Fibroblast of skin of right biceps (primary cell): ENCODE measurements around the gene SPAG4.

Source experiments
- DNase-seq: peaks from one replicate; pipeline ENCODE4 v3.0.0-alpha.2; 2013

The SPAG4 gene

GRCh38 chr20:35599776-35600120 is 15.9 kb upstream of the SPAG4 start:
- DNase-seq, result no peak

GRCh38 chr20:35600176-35600992 is 15.2 kb upstream of the SPAG4 start:
- DNase-seq, result no peak

GRCh38 chr20:35600993-35601973 is 14.3 kb upstream of the SPAG4 start:
- DNase-seq, result peak; percentile 76

- DNase-seq, result no peak
Measured at GRCh38 chr20:35601990-35602389, 13.6 kb upstream of the SPAG4 start.

DNA sequence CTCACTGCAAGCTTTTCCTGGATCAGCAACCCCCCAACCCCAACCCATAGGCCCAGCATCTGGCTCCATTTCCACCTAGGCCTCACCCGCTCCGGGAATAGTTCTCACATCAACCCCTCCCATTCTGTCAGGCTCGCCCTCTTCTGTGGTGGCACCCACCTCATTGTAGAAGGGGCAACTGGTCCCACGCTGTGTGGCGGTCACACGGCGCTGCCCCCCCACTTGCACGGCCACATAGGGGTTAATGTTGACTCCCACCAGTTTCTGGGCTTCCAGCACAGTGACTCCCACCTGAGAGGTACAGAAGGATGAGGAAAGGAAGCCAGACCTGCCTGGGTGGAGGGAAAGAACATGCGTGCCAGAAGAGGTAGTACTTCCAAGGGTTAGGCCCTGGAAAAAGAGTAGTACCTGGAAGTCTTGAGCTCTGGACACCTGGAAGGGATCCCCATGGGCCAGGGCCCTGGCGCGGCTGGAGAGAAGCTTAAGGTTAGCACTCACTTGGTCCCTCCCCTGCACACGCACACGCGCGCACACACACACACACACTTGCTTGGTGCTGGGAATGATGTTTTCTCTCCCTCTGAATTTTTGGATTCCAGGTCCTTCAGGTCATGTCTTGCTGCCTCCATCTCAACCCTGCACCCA is 12.7 kb upstream of the SPAG4 start:
- DNase-seq, result no peak

- no peak for DNase-seq
Measured at GRCh38 chr20:35603695-35604448, 11.8 kb upstream of the SPAG4 start.

DNA sequence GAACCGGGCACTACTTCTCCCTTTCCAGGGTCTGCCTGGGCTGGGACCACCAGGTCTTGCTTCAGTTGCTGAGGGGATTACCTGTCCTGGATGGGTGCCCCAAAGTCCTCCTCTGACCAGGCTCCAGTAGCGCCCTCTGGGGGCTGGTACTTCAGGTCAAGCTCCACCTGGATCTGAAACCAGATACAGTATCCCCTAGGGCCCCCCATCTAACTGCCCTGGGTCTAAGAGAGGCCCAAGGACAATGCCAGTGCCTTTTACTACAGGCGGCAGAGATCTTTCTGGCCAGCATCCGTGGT is 11.2 kb upstream of the SPAG4 start:
- no peak for DNase-seq

DNA sequence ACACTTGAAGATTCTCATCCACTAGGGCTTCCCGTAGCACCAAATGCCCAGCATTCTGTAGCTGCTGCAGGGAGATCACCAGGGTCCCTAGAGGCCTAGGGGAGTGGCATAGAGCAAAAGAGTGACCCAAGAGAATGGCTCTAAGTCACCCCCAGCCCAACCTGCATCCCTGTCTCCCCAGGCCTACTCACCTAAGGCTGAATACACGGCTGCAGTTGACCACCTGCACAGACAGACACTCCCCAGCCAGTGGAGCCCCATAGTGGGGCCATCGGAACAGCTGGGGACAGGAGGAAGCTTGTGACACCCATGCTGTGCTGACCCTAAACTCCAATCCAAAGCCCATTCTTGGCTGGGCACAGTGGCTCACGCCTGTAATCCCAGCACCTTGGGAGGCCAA is 9.5 kb upstream of the SPAG4 start:
- no peak for DNase-seq

DNA sequence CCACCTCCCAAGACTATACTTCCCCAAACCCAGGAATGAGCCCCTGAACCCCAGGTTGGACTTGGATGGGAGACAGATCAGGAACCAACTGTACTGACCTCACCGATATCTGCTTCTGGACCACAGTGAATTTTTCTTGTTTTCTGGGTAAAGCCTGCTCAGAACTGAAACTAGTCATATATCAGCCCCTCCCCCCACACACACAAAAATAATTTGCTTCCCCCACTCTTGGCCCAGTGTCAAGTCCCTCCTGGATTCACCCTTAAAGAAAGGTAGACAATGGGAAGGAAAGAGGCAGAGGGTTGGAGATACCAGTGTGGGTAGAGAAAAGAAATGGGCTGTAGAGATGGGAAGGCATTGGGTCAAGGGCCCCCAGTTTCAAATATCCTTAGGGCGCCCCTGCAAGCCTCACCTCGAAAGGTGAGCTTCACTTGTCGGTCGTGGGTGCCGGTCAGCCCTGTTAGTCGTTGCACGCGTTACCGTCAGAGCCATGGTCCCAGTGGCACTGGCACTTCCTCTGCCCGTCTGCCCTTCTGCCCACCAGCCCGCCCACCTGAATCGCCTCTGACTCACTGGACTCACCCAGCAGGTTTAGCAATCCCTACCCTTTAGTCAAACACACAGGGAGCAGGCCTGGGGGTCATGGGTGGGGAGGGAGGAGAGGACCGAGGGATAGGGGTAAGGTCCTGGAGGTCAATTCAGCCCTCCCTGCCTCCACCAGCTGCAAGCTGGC is 8.5 kb upstream of the SPAG4 start:
- DNase-seq, result no peak

- DNase-seq, result no peak
Measured at GRCh38 chr20:35610833-35611427, 4.7 kb upstream of the SPAG4 start.

DNA sequence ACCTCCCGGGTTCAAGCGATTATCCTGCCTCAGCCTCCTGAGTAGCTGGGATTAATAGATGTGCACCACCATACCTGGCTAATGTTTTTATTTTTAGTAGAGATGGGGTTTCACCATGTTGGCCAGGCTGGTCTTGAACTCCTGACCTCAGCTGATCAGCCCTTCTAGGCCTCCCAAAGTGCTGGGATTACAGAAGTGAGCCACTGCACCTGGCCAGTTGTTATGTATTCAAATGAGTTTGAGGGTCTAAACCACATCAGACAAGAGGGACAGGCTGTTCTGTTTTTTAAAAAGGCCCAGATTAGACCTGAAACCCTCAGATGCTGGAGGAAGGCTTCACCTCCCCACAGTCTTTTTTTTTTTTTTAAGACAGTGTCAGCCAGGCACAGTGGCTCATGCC is 4.1 kb upstream of the SPAG4 start:
- DNase-seq, result no peak

DNA sequence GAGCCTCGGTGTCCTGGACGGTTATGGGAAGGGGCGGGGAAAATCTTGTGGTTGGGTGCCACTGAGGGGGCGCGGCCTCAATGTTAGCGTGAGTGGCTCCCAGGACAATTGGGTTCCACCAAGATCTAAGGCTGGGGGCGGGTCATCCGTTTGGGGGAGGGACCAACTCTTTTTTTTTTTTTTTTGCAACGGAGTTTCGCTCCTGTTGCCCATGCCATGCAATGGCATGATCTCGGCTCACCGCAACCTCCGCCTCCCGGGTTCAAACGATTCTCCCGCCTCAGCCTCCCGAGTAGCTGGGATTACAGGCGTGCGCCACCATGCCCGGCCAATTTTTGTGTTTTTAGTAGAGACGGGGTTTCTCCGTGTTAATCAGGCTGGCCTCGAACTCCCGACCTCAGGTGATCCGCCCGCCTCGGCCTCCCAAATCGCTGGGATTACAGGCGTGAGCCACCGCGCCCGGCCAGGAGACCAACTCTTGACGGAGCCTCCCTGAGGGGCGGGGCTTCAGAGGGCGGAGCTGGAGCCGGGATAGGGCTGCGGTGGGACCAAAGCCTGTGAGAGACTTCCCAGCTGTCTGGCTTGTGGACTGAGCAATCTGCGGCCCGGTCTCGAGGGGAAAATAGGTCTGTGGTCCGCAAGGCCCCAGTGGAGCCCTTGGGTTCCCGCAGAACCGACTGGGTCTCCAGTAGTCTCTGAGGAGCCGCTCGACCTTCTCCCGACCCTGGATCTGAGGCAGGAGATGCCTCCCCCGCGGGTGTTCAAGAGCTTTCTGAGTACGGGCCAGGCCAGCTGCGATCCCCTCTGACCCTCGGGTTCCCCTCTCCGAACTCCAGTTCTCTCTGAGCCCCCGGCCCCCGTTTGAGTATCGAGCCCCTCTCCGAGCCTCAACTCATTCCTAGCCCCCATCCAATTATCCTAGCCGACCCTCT is 1.1 kb downstream of the SPAG4 start:
- peak; percentile 100 for DNase-seq

DNA sequence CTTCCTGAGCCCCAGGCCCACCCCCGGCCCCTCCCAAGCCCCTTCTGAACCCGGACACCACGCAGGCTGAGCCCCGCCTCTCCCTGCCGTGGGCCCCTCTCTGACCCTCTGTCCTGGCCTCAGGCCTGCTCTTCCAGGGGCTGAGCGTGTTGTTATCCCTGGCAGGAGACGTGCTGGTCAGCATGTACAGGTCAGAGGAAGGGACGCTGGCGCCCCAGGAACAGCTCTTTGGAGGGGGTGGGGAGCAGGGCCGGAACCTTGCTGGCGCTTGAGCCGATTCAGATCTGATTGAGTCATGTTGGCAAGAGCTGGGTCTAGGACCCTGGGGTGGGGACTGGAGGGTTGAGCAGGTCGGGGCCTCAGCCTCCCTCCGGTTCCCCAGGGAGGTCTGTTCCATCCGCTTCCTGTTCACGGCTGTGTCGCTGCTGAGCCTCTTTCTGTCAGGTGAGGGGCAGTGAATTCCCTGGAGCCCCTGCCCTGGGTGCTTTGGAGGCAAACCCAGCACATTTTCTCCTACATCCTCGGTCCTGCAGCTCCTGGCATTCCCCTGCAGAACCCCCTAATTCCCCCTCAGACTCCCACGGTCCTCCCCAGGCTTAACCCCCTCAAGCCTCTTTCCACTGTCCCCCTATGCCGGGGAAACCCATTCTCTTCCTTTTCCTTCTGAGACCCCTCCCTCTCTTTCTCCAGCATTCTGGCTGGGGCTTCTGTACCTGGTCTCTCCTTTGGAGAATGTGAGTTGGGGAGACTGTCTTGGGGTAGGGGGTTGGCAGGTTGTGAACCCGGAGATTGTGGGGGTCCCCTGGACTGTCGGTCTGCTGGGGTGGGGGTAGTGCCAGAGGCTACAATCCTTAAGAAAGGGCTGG is 2.0 kb downstream of the SPAG4 start:
- DNase-seq, result peak; percentile 72

DNA sequence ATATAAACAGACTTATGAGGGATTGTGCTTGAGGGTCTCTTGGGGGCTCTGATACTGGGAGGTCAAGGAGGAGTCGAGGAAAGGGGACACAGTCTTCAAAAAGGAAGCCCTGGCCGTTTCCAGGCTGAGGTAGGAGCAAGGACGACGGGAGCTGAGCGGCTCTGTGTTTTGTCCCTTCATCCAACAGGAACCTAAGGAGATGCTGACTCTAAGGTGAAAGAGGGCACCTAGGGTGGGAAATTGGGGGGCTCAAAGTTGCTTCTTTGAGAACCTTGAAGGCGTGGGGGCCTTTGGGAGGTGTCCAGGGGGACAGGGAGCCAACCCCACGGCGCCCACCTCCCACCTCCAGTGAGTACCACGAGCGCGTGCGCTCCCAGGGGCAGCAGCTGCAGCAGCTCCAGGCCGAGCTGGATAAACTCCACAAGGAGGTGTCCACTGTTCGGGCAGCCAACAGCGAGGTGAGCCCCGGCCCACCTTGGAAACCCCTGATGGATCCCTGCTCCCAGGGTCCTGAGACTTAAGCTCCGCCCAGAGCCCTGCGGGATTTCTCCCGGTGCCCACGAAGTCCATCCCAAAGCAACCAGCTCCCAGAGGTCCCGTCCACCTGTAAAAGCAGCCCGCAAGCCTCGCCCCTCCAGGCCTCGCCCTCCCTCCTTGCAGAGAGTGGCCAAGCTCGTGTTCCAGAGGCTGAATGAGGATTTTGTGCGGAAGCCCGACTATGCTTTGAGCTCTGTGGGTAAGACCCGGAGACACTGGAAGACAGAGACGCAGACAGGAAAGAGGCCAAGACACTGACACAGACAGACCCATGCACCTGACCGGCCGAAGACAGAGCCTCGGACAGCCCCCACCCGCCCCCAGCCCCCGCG is 2.9 kb downstream of the SPAG4 start:
- no peak for DNase-seq

DNA sequence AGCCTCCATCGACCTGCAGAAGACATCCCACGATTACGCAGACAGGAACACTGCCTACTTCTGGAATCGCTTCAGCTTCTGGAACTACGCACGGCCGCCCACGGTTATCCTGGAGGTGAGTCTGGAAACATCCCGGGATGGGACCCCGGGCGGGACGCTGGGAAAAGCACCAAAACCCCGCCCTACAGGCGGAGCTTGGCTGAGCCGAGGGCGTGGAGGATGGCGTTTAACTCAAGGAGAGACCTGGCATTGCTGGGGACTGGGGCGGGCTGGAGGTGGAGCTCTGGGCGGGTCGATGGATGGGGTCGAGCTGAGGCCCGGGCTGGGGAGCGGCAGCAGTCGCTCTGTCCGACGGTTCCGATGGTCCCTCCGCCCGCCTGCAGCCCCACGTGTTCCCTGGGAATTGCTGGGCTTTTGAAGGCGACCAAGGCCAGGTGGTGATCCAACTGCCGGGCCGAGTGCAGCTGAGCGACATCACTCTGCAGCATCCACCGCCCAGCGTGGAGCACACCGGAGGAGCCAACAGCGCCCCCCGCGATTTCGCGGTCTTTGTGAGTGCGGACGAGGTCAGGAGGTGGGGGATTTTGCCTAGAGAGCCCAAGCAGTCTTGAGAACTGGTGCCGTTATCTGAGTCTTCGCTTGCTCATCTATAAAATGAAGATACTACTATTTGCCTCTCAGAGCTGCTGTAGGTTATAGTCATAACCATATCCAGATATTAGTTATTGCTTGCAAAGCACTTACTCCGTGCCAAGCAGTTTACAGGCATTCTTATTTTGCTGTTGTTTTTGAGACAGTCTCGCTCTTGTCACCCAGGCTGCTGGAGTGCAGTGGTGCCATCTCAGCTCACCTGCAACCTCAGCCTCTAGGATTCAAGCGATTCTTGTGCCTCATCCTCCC is 3.8 kb downstream of the SPAG4 start:
- peak; percentile 86 for DNase-seq

GRCh38 chr20:35620818-35621559 is 5.4 kb downstream of the SPAG4 start:
- no peak for DNase-seq

- no peak for DNase-seq
Measured at GRCh38 chr20:35621560-35621946, 5.9 kb downstream of the SPAG4 start.
